H1 (cell line): ENCODE measurements around the gene OR13J1. TPM values are rescaled to one million over a fixed set of nuclear protein-coding genes. Genes with fewer than 3 reads are reported as not detected.

Source experiments
- BCL11A ChIP-seq, 2 experiments: IDR thresholded peaks; one replicate each; pipeline ENCODE4 v1.6.1; 2011; ENCODE audit warnings: low read depth in 2 of 2, low read length in 2 of 2, mild to moderate bottlenecking in 2 of 2
- EZH2 ChIP-seq: fragments of 200-600 bp; sonication (generic); IDR thresholded peaks from 2 replicates; pipeline ENCODE4 v1.7.1; 2012; ENCODE audit warnings: low read depth, mild to moderate bottlenecking, moderate library complexity, low read length, inconsistent platforms; ENCODE audit not compliant: severe bottlenecking
- GTF2F1 ChIP-seq: IDR thresholded peaks from 2 replicates; pipeline ENCODE4 v1.6.1; 2012; ENCODE audit warnings: low read depth, low read length, improper control_type of control experiment, borderline replicate concordance
- SRF ChIP-seq: IDR thresholded peaks from 2 replicates; pipeline ENCODE4 v1.6.1; 2011; ENCODE audit warnings: mild to moderate bottlenecking, low read depth, low read length, moderate library complexity
- TAF1 ChIP-seq: IDR thresholded peaks from 2 replicates; pipeline ENCODE4 v1.6.1; 2011; ENCODE audit warnings: mild to moderate bottlenecking, low read depth, low read length
- TCF12 ChIP-seq: IDR thresholded peaks from 2 replicates; pipeline ENCODE4 v1.6.1; 2011; ENCODE audit warnings: low read depth, mild to moderate bottlenecking, low read length
- TEAD4 ChIP-seq: IDR thresholded peaks from 2 replicates; pipeline ENCODE4 v1.6.1; 2012; ENCODE audit warnings: low read depth, low read length, inconsistent platforms, mixed read lengths
- polyA plus RNA-seq, 7 experiments: library from polyadenylated mRNA; depleted of rRNA in 3 of 7; stranded (reverse) in 5 of 7; unstranded in 2 of 7; fragments of >200 nt in 5 of 7; fragments of 200-250 nt in 2 of 7; gene quantifications; 1 replicate in 5 of 7; 2 replicates in 1 of 7; 4 replicates in 1 of 7; pipeline versions ENCODE4 v1.2.1 to v1.2.3, GENCODE V29; 2011 to 2013; ENCODE audit warnings: missing spikeins in 2 of 7, mixed read lengths in 2 of 7
- total RNA-seq: library from RNA; stranded (reverse); fragmentation: NEBNext Ultra II Directional; extraction: Animal tissue kit (Norgen Biotek cat#: 25700); gene quantifications from 2 replicates; pipeline ENCODE4 v1.2.1, GENCODE V29; 2021

Gene OR13J1
- total and polyA plus RNA-seq, 2 of the 8 experiments (the other 6 are each of a cell fraction or from before 2014, with no cell fraction given): not detected

DNA sequence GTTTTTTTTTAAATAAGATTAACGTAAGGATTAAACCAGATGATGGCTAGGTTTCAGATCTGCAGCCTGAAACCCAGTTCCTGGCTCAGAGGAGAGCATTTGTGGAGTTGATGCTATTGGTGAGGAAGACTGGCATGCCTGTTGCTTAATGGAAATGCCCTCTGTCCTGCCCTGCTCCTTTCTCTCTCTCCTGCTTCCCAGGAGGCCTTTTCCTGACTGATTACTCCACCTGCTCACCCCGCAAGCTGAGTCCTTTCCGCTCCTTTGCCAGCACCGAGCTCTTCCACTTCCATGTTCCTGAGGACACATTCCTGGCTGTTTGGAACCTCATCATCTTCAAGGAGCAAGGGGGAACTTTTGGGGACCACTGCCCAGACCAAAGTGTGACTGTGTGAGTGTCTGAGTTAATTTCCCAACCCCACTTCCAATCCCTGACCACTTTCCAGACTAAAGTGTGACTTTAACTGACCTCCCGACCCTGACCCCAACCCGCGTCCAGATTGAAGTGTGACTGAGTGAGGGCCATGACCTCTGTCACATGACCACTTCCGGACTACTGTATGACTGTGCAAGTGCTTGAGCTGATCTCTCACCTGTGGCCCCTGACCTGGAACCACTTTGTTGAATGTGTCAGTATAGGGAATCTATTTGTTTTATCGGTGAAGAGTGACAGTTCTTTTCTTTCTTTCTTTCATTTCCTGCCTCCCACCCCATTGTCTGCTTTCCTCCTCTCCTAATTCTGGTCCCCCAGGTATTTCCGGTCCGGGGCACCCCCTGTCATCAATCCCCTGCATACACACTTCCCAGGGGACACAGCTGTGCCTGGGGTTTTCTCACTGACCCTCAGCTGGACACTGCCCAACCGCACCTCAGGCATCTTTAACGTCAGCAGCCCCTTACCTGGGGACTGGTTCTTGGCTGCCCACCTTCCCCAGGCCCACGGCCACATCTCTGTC, 35.7 kb downstream of the OR13J1 start (continued):
- TF ChIP-seq TEAD4 (no peak), SRF (no peak), GTF2F1 (no peak), BCL11A (IDR thresholded peaks at IDR 0.05; ENCODE audit: low read depth in 2 of 2, low read length in 2 of 2) (no peak), EZH2 (no peak), TAF1 (no peak), TCF12 (no peak)
- TF ChIP-seq, all 59 proteins: peak for 0
